ENCODE results near the gene CRYBA2. TPM values are rescaled to one million over a fixed set of nuclear protein-coding genes. Genes with fewer than 3 reads are reported as not detected.

Gene CRYBA2
- total RNA-seq, 2 donors from 2014 or later, result 2.6 to 3.5 TPM

- no peak for DNase-seq
- Mint-ChIP-seq H3K9me3 (peaks cover 3% of the 10 kb centered on the region), H3K4me1 (no peaks in the 10 kb centered on the region), H3K4me3 (no peak overlapping the region), H3K27me3 (ENCODE audit: insufficient read depth) (peaks cover 76% of the 10 kb centered on the region), H3K27ac (no peak overlapping the region), H3K36me3 (ENCODE audit: low read depth) (no peaks in the 10 kb centered on the region)
- Histone ChIP-seq H3K36me3 (ENCODE audit: control insufficient read depth, insufficient read depth, low read length) (no peaks in the 10 kb centered on the region), H3K9ac (ENCODE audit: extremely low read depth, low read length, poor library complexity, severe bottlenecking) (no peak overlapping the region), H3K4me1 (ENCODE audit: control insufficient read depth, insufficient read depth, low read length) (no peaks in the 10 kb centered on the region), H3K9me3 (ENCODE audit: control insufficient read depth, low read length) (no peaks in the 10 kb centered on the region), H3K4me3 (ENCODE audit: low read length) (no peak overlapping the region), H3K27me3 (ENCODE audit: control insufficient read depth, insufficient read depth, low read length, poor library complexity, severe bottlenecking) (peaks cover 50% of the 10 kb centered on the region), H3K27ac (ENCODE audit: low read depth, low read length) (no peak overlapping the region)
- no peak for TF ChIP-seq CTCF (conservative IDR thresholded peaks at IDR 0.05)
- 90 to 91% methylated on average over 4 to 8 of the region's 8 CpGs for WGBS, 2 experiments (ENCODE audit: insufficient coverage in 1 of 2, insufficient read length in 1 of 2)
These were observed 38.5 kb downstream of the CRYBA2 start for GRCh38 chr2:218954541-218955300.

GRCh38 chr2:218953366-218953954 is 39.8 kb downstream of the CRYBA2 start:
- H3K4me1 ChIP-seq (ENCODE audit: control insufficient read depth, insufficient read depth, low read length), result no peaks in the 10 kb centered on the region
- Mint-ChIP-seq H3K9me3 (peaks cover 3% of the 10 kb centered on the region), H3K27me3 (ENCODE audit: insufficient read depth) (peaks cover 74% of the 10 kb centered on the region), H3K27ac (no peak overlapping the region), H3K4me3 (no peak overlapping the region), H3K36me3 (ENCODE audit: low read depth) (no peaks in the 10 kb centered on the region), H3K4me1 (no peaks in the 10 kb centered on the region)
- H3K9ac ChIP-seq (ENCODE audit: extremely low read depth, low read length, poor library complexity, severe bottlenecking), result no peak overlapping the region
- WGBS, 2 experiments (ENCODE audit: insufficient coverage in 1 of 2, insufficient read length in 1 of 2), result 65 to 77% methylated on average over 16 to 18 of the region's 18 CpGs
- H3K36me3 ChIP-seq (ENCODE audit: control insufficient read depth, insufficient read depth, low read length), result no peaks in the 10 kb centered on the region
- H3K4me3 ChIP-seq (ENCODE audit: low read length), result no peak overlapping the region
- H3K9me3 ChIP-seq (ENCODE audit: control insufficient read depth, low read length), result no peaks in the 10 kb centered on the region
- no peak overlapping the region for H3K27ac ChIP-seq (ENCODE audit: low read depth, low read length)
- H3K27me3 ChIP-seq (ENCODE audit: control insufficient read depth, insufficient read depth, low read length, poor library complexity, severe bottlenecking), result peaks cover 42% of the 10 kb centered on the region
- peak; percentile 73 for TF ChIP-seq CTCF (conservative IDR thresholded peaks at IDR 0.05)
- DNase-seq, result peak; percentile 82

- H3K9me3 ChIP-seq (ENCODE audit: control insufficient read depth, low read length), result no peaks in the 10 kb centered on the region
- peaks cover 29% of the 10 kb centered on the region for H3K27me3 ChIP-seq (ENCODE audit: control insufficient read depth, insufficient read depth, low read length, poor library complexity, severe bottlenecking)
- H3K4me3 ChIP-seq (ENCODE audit: low read length), result no peak overlapping the region
- Mint-ChIP-seq H3K27me3 (ENCODE audit: insufficient read depth) (peaks cover 65% of the 10 kb centered on the region), H3K9me3 (peaks cover 3% of the 10 kb centered on the region), H3K4me3 (no peak overlapping the region), H3K36me3 (ENCODE audit: low read depth) (no peaks in the 10 kb centered on the region), H3K27ac (no peak overlapping the region), H3K4me1 (no peaks in the 10 kb centered on the region)
- H3K4me1 ChIP-seq (ENCODE audit: control insufficient read depth, insufficient read depth, low read length), result no peaks in the 10 kb centered on the region
- no peak overlapping the region for H3K9ac ChIP-seq (ENCODE audit: extremely low read depth, low read length, poor library complexity, severe bottlenecking)
- no peaks in the 10 kb centered on the region for H3K36me3 ChIP-seq (ENCODE audit: control insufficient read depth, insufficient read depth, low read length)
- WGBS, 2 experiments (ENCODE audit: insufficient coverage in 1 of 2, insufficient read length in 1 of 2), result 91 to 96% methylated on average over 4 to 6 of the region's 7 CpGs
- no peak for TF ChIP-seq CTCF (conservative IDR thresholded peaks at IDR 0.05)
- no peak for DNase-seq
- H3K27ac ChIP-seq (ENCODE audit: low read depth, low read length), result no peak overlapping the region
These were observed 41.1 kb downstream of the CRYBA2 start for GRCh38 chr2:218952160-218952559.

Measured in endodermal cell (in vitro differentiated cells).